HPDE6-E6E7 (cell line): ENCODE measurements around the gene RTP2.
A peak's percentile ranks its signal among the peaks of the same experiment; 100 is the strongest.
"Not testable (repeated sequence)": the region's sequence is repeated elsewhere in the genome, so short reads cannot be mapped to it uniquely, and the experiment has no call there.

Experiments
- DNase-seq: peaks from one replicate; pipeline ENCODE4 v3.0.0; 2011; ENCODE audit warnings: missing footprints; ENCODE audit errors: extremely low spot score

The RTP2 gene

GRCh38 chr3:187713504-187713903 is 11.1 kb upstream of the RTP2 start:
- DNase-seq, result no peak

GRCh38 chr3:187709155-187709554 is 6.8 kb upstream of the RTP2 start:
- no peak for DNase-seq

- no peak for DNase-seq
These were observed 6.3 kb upstream of the RTP2 start for GRCh38 chr3:187708696-187709095.

GRCh38 chr3:187706971-187707370 is 4.6 kb upstream of the RTP2 start:
- no peak for DNase-seq

GRCh38 chr3:187705164-187705563 is 2.8 kb upstream of the RTP2 start:
- no peak for DNase-seq

- DNase-seq, result no peak
These were observed 2.1 kb downstream of the RTP2 start for GRCh38 chr3:187700249-187700648.

- no peak for DNase-seq
These were observed 3.6 kb downstream of the RTP2 start for GRCh38 chr3:187698499-187699399.

- no peak for DNase-seq
These were observed 6.3 kb downstream of the RTP2 start for GRCh38 chr3:187696021-187696420.

GRCh38 chr3:187695449-187695848 is 6.9 kb downstream of the RTP2 start:
- DNase-seq, result no peak

- no peak for DNase-seq
These were observed 7.6 kb downstream of the RTP2 start for GRCh38 chr3:187694801-187695200.

GRCh38 chr3:187693431-187693830 is 8.9 kb downstream of the RTP2 start:
- DNase-seq, result no peak

- no peak for DNase-seq
These were observed 12.4 kb downstream of the RTP2 start for GRCh38 chr3:187689984-187690383.

GRCh38 chr3:187686621-187687273 is 15.6 kb downstream of the RTP2 start:
- DNase-seq, result no peak

GRCh38 chr3:187685948-187686347 is 16.4 kb downstream of the RTP2 start:
- DNase-seq, result no peak

- no peak for DNase-seq
These were observed 17.5 kb downstream of the RTP2 start for GRCh38 chr3:187684880-187685279.

GRCh38 chr3:187684444-187684843 is 17.9 kb downstream of the RTP2 start:
- DNase-seq, result no peak

- DNase-seq, result not testable (repeated sequence)
These were observed 20.6 kb downstream of the RTP2 start for GRCh38 chr3:187681756-187682155.

- DNase-seq, result peak; percentile 74
These were observed 22.5 kb downstream of the RTP2 start for GRCh38 chr3:187679638-187680396.

GRCh38 chr3:187678726-187679268 is 23.6 kb downstream of the RTP2 start:
- DNase-seq, result peak; percentile 35

- DNase-seq, result no peak
These were observed 24.8 kb downstream of the RTP2 start for GRCh38 chr3:187677604-187678003.

- DNase-seq, result no peak
These were observed 29.3 kb downstream of the RTP2 start for GRCh38 chr3:187673012-187673411.
